CD4-positive, alpha-beta T cell (primary cell): ENCODE results near the gene MAP4K5. TPM values are rescaled to one million over a fixed set of nuclear protein-coding genes. Genes with fewer than 3 reads are reported as not detected.

Experiments used
- ATAC-seq: fragments of 200-7000 bp; cut with Tn5 transposase; one replicate; pipeline ENCODE4 v1.10.0; 2022; ENCODE audit warnings: mild to moderate bottlenecking; ENCODE audit not compliant: poor library complexity
- CTCF ChIA-PET: fragments of 350-600 bp; sonication (Branson Sonifier 250); formaldehyde crosslinking; loops from one replicate; lab custom pipeline; 2021; ENCODE audit warnings: antibody characterized with exemption, inconsistent platforms; lab: Charles Lee
- POLR2A ChIA-PET: fragments of 350-600 bp; sonication (Branson Sonifier 250); formaldehyde crosslinking; loops from one replicate; lab custom pipeline; 2021; ENCODE audit warnings: antibody characterized with exemption, inconsistent platforms; lab: Charles Lee
- DNase-seq, 14 experiments: peaks; one replicate each; pipeline ENCODE4 v3.0.0-alpha.2; 2013 to 2020; ENCODE audit warnings: mixed read lengths in 2 of 14
- H3K27ac ChIP-seq, 2 donors: one replicate each; pipeline versions ENCODE4 v1.5.1 to v1.7.0; 2013; ENCODE audit warnings: low read length in 2 of 2, low read depth in 1 of 2, mild to moderate bottlenecking in 1 of 2
- H3K27me3 ChIP-seq, 2 experiments: 1 replicate in 1 of 2; 2 replicates in 1 of 2; pipeline versions ENCODE4 v1.6.1 to v1.7.0; 2013; ENCODE audit warnings: low read length in 2 of 2, control low read depth in 1 of 2, mild to moderate bottlenecking in 1 of 2, moderate library complexity in 1 of 2; ENCODE audit not compliant: insufficient read depth in 2 of 2, control insufficient read depth in 1 of 2
- H3K36me3 ChIP-seq: one replicate; pipeline ENCODE4 v1.6.1; 2013; ENCODE audit warnings: low read length, control low read depth; ENCODE audit not compliant: insufficient read depth
- H3K4me1 ChIP-seq: one replicate; pipeline ENCODE4 v1.6.1; 2013; ENCODE audit warnings: low read length, control low read depth; ENCODE audit not compliant: insufficient read depth
- H3K4me3 ChIP-seq: one replicate; pipeline ENCODE4 v1.5.1; 2013; ENCODE audit warnings: mild to moderate bottlenecking, low read length, moderate library complexity
- H3K9me3 ChIP-seq, 2 experiments: 1 replicate in 1 of 2; 2 replicates in 1 of 2; pipeline versions ENCODE4 v1.6.1 to v1.7.0; 2013; ENCODE audit warnings: low read length in 2 of 2, mild to moderate bottlenecking in 2 of 2, control low read depth in 1 of 2, moderate library complexity in 1 of 2; ENCODE audit not compliant: control insufficient read depth in 1 of 2, insufficient read depth in 1 of 2
- H3K27ac Mint-ChIP-seq: one replicate; pipeline ENCODE4 v1.8.0; 2020; ENCODE audit warnings: mixed read lengths
- H3K27me3 Mint-ChIP-seq: one replicate; pipeline ENCODE4 v1.8.0; 2021; ENCODE audit warnings: mixed read lengths
- H3K36me3 Mint-ChIP-seq: one replicate; pipeline ENCODE4 v1.8.0; 2021; ENCODE audit warnings: low read depth, mixed read lengths
- H3K4me1 Mint-ChIP-seq: one replicate; pipeline ENCODE4 v1.8.0; 2021; ENCODE audit warnings: low read depth, mixed read lengths
- H3K4me3 Mint-ChIP-seq: one replicate; pipeline ENCODE4 v1.8.0; 2020; ENCODE audit warnings: mild to moderate bottlenecking, mixed read lengths
- H3K9me3 Mint-ChIP-seq: one replicate; pipeline ENCODE4 v1.8.0; 2020; ENCODE audit warnings: mixed read lengths
- CTCF ChIP-seq: fragments of 200-600 bp; IDR thresholded peaks from one replicate; pipeline ENCODE4 v1.8.0; 2022; ENCODE audit warnings: antibody characterized with exemption, mild to moderate bottlenecking
- intact Hi-C, 2 experiments: fragments of 100-400 bp; cut with DNase I in 1 of 2; cut with micrococcal nuclease in 1 of 2; formaldehyde crosslinking; loops; one replicate each; pipeline versions ENCODE4 v1.15.1 to v1.9.0; 2023 to 2025; cut with DNase I, micrococcal nuclease
- total RNA-seq, 174 experiments: library from RNA in 2 of 174; stranded (reverse) in 2 of 174; gene quantifications; one replicate each; pipeline ENCODE4 v1.2.3 and lab custom pipeline; 2021 to 2026

The MAP4K5 gene
- total RNA-seq, 2 experiments from 2014 or later: 32.4 to 34.5 TPM

GRCh38 chr14:50551877-50552276 lies 19.5 kb upstream of the MAP4K5 start:
- POLR2A ChIA-PET: no interaction called here
- Histone ChIP-seq H3K27ac (no peak overlapping the region), H3K9me3 (peaks cover 3 to 15% of the 10 kb centered on the region in 2 experiments), H3K4me1 (no peaks in the 10 kb centered on the region), H3K4me3 (no peak overlapping the region), H3K36me3 (no peaks in the 10 kb centered on the region), H3K27me3 (peaks cover 2 to 7% of the 10 kb centered on the region in 2 experiments)
- TF ChIP-seq CTCF: no peak
- peaks cover 42% of the 10 kb centered on the region for H3K27me3 Mint-ChIP-seq
- H3K36me3 Mint-ChIP-seq: no peaks in the 10 kb centered on the region
- CTCF ChIA-PET: no interaction called here
- DNase-seq (no peak), ATAC-seq (no peak)
- peaks cover 7% of the 10 kb centered on the region for H3K4me1 Mint-ChIP-seq
- H3K4me3 Mint-ChIP-seq: no peak overlapping the region
- H3K9me3 Mint-ChIP-seq: peaks cover 13% of the 10 kb centered on the region
- no peak overlapping the region for H3K27ac Mint-ChIP-seq
- intact Hi-C loops: no loop called here

GRCh38 chr14:50550294-50550693 lies 17.9 kb upstream of the MAP4K5 start:
- Histone ChIP-seq H3K27ac (no peak overlapping the region), H3K4me1 (no peaks in the 10 kb centered on the region), H3K27me3 (peaks cover 0 to 7% of the 10 kb centered on the region in 2 experiments), H3K9me3 (peaks cover 3 to 15% of the 10 kb centered on the region in 2 experiments), H3K4me3 (no peak overlapping the region), H3K36me3 (no peaks in the 10 kb centered on the region)
- no peaks in the 10 kb centered on the region for H3K36me3 Mint-ChIP-seq
- ChIA-PET CTCF (no interaction called here), POLR2A (no interaction called here)
- no peak overlapping the region for H3K27ac Mint-ChIP-seq
- no peak for TF ChIP-seq CTCF
- peaks cover 30% of the 10 kb centered on the region for H3K27me3 Mint-ChIP-seq
- DNase-seq: no peak
- no peak overlapping the region for H3K4me3 Mint-ChIP-seq
- peaks cover 7% of the 10 kb centered on the region for H3K4me1 Mint-ChIP-seq
- no peak for ATAC-seq
- intact Hi-C loops: no loop called here
- H3K9me3 Mint-ChIP-seq: peaks cover 13% of the 10 kb centered on the region

GRCh38 chr14:50545618-50546017 lies 13.2 kb upstream of the MAP4K5 start:
- no peak overlapping the region for H3K4me3 ChIP-seq
- no peaks in the 10 kb centered on the region for H3K27me3 Mint-ChIP-seq
- ChIA-PET POLR2A (no interaction called here), CTCF (no interaction called here)
- DNase-seq (no peak), ATAC-seq (no peak)
- H3K4me1 ChIP-seq: no peaks in the 10 kb centered on the region
- H3K4me3 Mint-ChIP-seq: no peak overlapping the region
- H3K27ac Mint-ChIP-seq: no peak overlapping the region
- H3K4me1 Mint-ChIP-seq: peaks cover 14% of the 10 kb centered on the region
- intact Hi-C loops: no loop called here
- H3K27me3 ChIP-seq: peaks cover 0 to 4% of the 10 kb centered on the region in 2 experiments
- peaks cover 0 to 4% of the 10 kb centered on the region in 2 experiments for H3K9me3 ChIP-seq
- H3K27ac ChIP-seq: no peak overlapping the region
- no peak for TF ChIP-seq CTCF
- no peaks in the 10 kb centered on the region for H3K36me3 ChIP-seq
- no peaks in the 10 kb centered on the region for H3K36me3 Mint-ChIP-seq
- no peaks in the 10 kb centered on the region for H3K9me3 Mint-ChIP-seq
